ENCODE measurements around the gene PVR. TPM values are rescaled to one million over a fixed set of nuclear protein-coding genes. Genes with fewer than 3 reads are reported as not detected.
A peak's percentile ranks its signal among the peaks of the same experiment; 100 is the strongest.

The PVR gene
- total RNA-seq, 1 donor from 2014 or later = 14.8 TPM

GRCh38 chr19:44657211-44657921, 13.7 kb downstream of the PVR start:
- peak; percentile 88 for DNase-seq
- Mint-ChIP-seq H3K9me3 (ENCODE audit: unreplicated experiment) (peaks cover 2% of the 10 kb centered on the region), H3K4me1 (ENCODE audit: low read depth, unreplicated experiment) (peaks cover 9% of the 10 kb centered on the region), H3K27ac (ENCODE audit: unreplicated experiment) (no peak overlapping the region), H3K27me3 (ENCODE audit: unreplicated experiment) (no peaks in the 10 kb centered on the region), H3K36me3 (ENCODE audit: unreplicated experiment) (no peaks in the 10 kb centered on the region), H3K4me3 (ENCODE audit: unreplicated experiment) (no peak overlapping the region)
- TF ChIP-seq CTCF (IDR thresholded peaks at IDR 0.05; ENCODE audit: partially characterized antibody, unreplicated experiment) = peak; percentile 92

- H3K4me3 Mint-ChIP-seq (ENCODE audit: unreplicated experiment) = no peak overlapping the region
- no peaks in the 10 kb centered on the region for H3K36me3 Mint-ChIP-seq (ENCODE audit: unreplicated experiment)
- no peaks in the 10 kb centered on the region for H3K27me3 Mint-ChIP-seq (ENCODE audit: unreplicated experiment)
- H3K4me1 Mint-ChIP-seq (ENCODE audit: low read depth, unreplicated experiment) = peaks cover 15% of the 10 kb centered on the region
- no peak for TF ChIP-seq CTCF (IDR thresholded peaks at IDR 0.05; ENCODE audit: partially characterized antibody, unreplicated experiment)
- H3K9me3 Mint-ChIP-seq (ENCODE audit: unreplicated experiment) = peaks cover 3% of the 10 kb centered on the region
- H3K27ac Mint-ChIP-seq (ENCODE audit: unreplicated experiment) = no peak overlapping the region
- DNase-seq = no peak
These were observed 14.5 kb downstream of the PVR start for GRCh38 chr19:44658069-44658733.

GRCh38 chr19:44660081-44660480, 16.4 kb downstream of the PVR start:
- H3K4me3 Mint-ChIP-seq (ENCODE audit: unreplicated experiment) = no peak overlapping the region
- DNase-seq = no peak
- no peak overlapping the region for H3K27ac Mint-ChIP-seq (ENCODE audit: unreplicated experiment)
- H3K27me3 Mint-ChIP-seq (ENCODE audit: unreplicated experiment) = no peaks in the 10 kb centered on the region
- no peak for TF ChIP-seq CTCF (IDR thresholded peaks at IDR 0.05; ENCODE audit: partially characterized antibody, unreplicated experiment)
- H3K4me1 Mint-ChIP-seq (ENCODE audit: low read depth, unreplicated experiment) = peaks cover 15% of the 10 kb centered on the region
- H3K9me3 Mint-ChIP-seq (ENCODE audit: unreplicated experiment) = peaks cover 3% of the 10 kb centered on the region
- H3K36me3 Mint-ChIP-seq (ENCODE audit: unreplicated experiment) = no peaks in the 10 kb centered on the region

- H3K9me3 Mint-ChIP-seq (ENCODE audit: unreplicated experiment) = peaks cover 3% of the 10 kb centered on the region
- H3K27ac Mint-ChIP-seq (ENCODE audit: unreplicated experiment) = no peak overlapping the region
- H3K4me3 Mint-ChIP-seq (ENCODE audit: unreplicated experiment) = no peak overlapping the region
- no peak for TF ChIP-seq CTCF (IDR thresholded peaks at IDR 0.05; ENCODE audit: partially characterized antibody, unreplicated experiment)
- DNase-seq = no peak
- H3K36me3 Mint-ChIP-seq (ENCODE audit: unreplicated experiment) = no peaks in the 10 kb centered on the region
- no peaks in the 10 kb centered on the region for H3K27me3 Mint-ChIP-seq (ENCODE audit: unreplicated experiment)
- H3K4me1 Mint-ChIP-seq (ENCODE audit: low read depth, unreplicated experiment) = peaks cover 15% of the 10 kb centered on the region
These were observed 17.5 kb downstream of the PVR start for GRCh38 chr19:44661205-44661604.

- TF ChIP-seq CTCF (IDR thresholded peaks at IDR 0.05; ENCODE audit: partially characterized antibody, unreplicated experiment) = no peak
- Mint-ChIP-seq H3K36me3 (ENCODE audit: unreplicated experiment) (no peaks in the 10 kb centered on the region), H3K27ac (ENCODE audit: unreplicated experiment) (no peak overlapping the region), H3K27me3 (ENCODE audit: unreplicated experiment) (no peaks in the 10 kb centered on the region), H3K4me1 (ENCODE audit: low read depth, unreplicated experiment) (peaks cover 15% of the 10 kb centered on the region), H3K9me3 (ENCODE audit: unreplicated experiment) (peaks cover 3% of the 10 kb centered on the region), H3K4me3 (ENCODE audit: unreplicated experiment) (no peak overlapping the region)
- DNase-seq = no peak
These were observed 18.2 kb downstream of the PVR start for GRCh38 chr19:44661904-44662303.
